Naive thymus-derived CD8-positive, alpha-beta T cell (primary cell): Measurements from ENCODE around the gene DNAJC8. TPM values are rescaled to one million over a fixed set of nuclear protein-coding genes. Genes with fewer than 3 reads are reported as not detected.

Experiments used
- ATAC-seq, 2 donors: fragments of 150-1000 bp; cut with Tn5 transposase in 1 of 2; sonication (Bioruptor Pico), chemical (Tn5 transposase) in 1 of 2; 1 replicate in 1 of 2; 2 replicates in 1 of 2; pipeline ENCODE4 v1.10.0; 2021; ENCODE audit warnings: mild to moderate bottlenecking in 2 of 2, moderate library complexity in 2 of 2
- POLR2A ChIA-PET: fragments of 350-600 bp; sonication (Branson Sonifier 250); formaldehyde crosslinking; loops from one replicate; lab custom pipeline; 2021; ENCODE audit warnings: antibody characterized with exemption; lab: Charles Lee
- DNase-seq, 10 donors: peaks; one replicate each; pipeline versions ENCODE4 v3.0.0 to v3.0.0-alpha.2; 2020 to 2022
- H3K27ac Mint-ChIP-seq, 10 donors: one replicate each; pipeline ENCODE4 v1.8.0; 2020 to 2022; ENCODE audit warnings: mild to moderate bottlenecking in 10 of 10, mixed read lengths in 10 of 10, moderate library complexity in 4 of 10, inconsistent platforms in 1 of 10
- H3K27me3 Mint-ChIP-seq, 5 donors: one replicate each; pipeline ENCODE4 v1.8.0; 2021 to 2022; ENCODE audit warnings: mixed read lengths in 5 of 5
- H3K36me3 Mint-ChIP-seq, 3 donors: one replicate each; pipeline ENCODE4 v1.8.0; 2020 to 2022; ENCODE audit warnings: mixed read lengths in 3 of 3, mild to moderate bottlenecking in 2 of 3, inconsistent platforms in 1 of 3
- H3K4me1 Mint-ChIP-seq, 4 donors: one replicate each; pipeline ENCODE4 v1.8.0; 2021 to 2022; ENCODE audit warnings: mixed read lengths in 4 of 4
- H3K4me3 Mint-ChIP-seq, 10 donors: one replicate each; pipeline ENCODE4 v1.8.0; 2020 to 2022; ENCODE audit warnings: mild to moderate bottlenecking in 10 of 10, mixed read lengths in 10 of 10, moderate library complexity in 6 of 10, inconsistent platforms in 1 of 10
- H3K9me3 Mint-ChIP-seq, 9 donors: one replicate each; pipeline ENCODE4 v1.8.0; 2020 to 2022; ENCODE audit warnings: mixed read lengths in 9 of 9, mild to moderate bottlenecking in 3 of 9, inconsistent platforms in 1 of 9, moderate library complexity in 1 of 9
- polyA plus RNA-seq, 3 donors: library from polyadenylated mRNA; unstranded; fragments of 300-500 nt; fragmentation: Illumina TruSeq; gene quantifications; one replicate each; pipeline ENCODE4 v1.2.3, GENCODE V29; 2021
- total RNA-seq, 8 experiments: library from RNA in 2 of 8; stranded (reverse) in 2 of 8; gene quantifications; one replicate each; pipeline ENCODE4 v1.2.3 and lab custom pipeline; 2021 to 2026

DNAJC8 gene
- total and polyA plus RNA-seq, 5 experiments from 2014 or later = 68.1 to 156 (median 145) TPM

DNA sequence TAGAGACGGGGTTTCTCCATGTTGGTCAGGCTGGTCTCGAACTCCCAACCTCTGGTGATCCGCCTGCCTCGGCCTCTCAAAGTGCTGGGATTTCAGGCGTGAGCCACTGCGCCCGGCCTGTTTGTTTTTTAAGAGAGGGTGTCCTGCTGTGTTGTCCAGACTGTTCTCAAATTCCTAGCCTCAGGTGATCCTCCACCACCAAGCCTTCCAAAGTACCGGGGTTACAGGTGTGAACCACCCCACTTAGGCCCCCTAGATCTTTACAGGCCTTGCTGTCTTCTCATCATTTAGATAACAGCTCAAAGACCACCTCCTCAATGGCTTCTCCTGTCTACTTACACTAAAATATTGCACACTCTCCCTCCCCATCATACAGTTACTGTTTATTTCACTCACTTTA is 32.7 kb upstream of the DNAJC8 start:
- H3K27ac Mint-ChIP-seq = peak overlapping the region in 1 of 10 donors; percentile 37
- H3K4me1 Mint-ChIP-seq = peaks cover 8 to 17% (median 14%) of the 10 kb centered on the region in 4 donors
- no peak for DNase-seq
- peaks cover 0 to 6% (median 0%) of the 10 kb centered on the region in 3 donors for H3K36me3 Mint-ChIP-seq
- ATAC-seq = no peak
- no peak overlapping the region for H3K4me3 Mint-ChIP-seq
- H3K9me3 Mint-ChIP-seq = no peaks in the 10 kb centered on the region
- POLR2A ChIA-PET = no interaction called here
- H3K27me3 Mint-ChIP-seq = peaks cover 0 to 4% (median 0%) of the 10 kb centered on the region in 5 donors

DNA sequence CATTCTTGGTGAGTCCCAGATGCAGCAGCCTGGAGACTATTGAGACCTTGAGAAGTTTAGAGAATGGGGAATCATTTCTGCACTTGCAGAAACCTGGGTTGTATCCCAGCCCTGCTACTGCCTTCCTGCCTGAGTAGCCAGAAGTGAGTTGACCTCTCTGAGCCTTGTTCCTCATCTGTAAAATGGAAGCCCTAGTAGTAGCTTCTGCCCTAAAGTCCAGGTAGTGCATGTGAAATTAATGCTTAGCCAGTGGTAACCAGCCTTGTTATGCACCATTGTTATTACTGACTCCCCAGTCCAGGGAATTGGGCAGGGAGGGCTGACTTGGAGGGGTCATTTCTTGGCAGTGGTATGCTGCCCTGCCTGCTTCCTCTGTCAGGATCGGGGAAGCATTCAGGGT is 32.1 kb upstream of the DNAJC8 start:
- DNase-seq (no peak), ATAC-seq (no peak)
- H3K36me3 Mint-ChIP-seq = peaks cover 0 to 2% (median 0%) of the 10 kb centered on the region in 3 donors
- H3K4me1 Mint-ChIP-seq = peaks cover 8 to 17% (median 15%) of the 10 kb centered on the region in 4 donors
- peaks cover 0 to 4% (median 0%) of the 10 kb centered on the region in 5 donors for H3K27me3 Mint-ChIP-seq
- H3K9me3 Mint-ChIP-seq = no peaks in the 10 kb centered on the region
- peak overlapping the region in 1 of 10 donors; percentile 6 for H3K27ac Mint-ChIP-seq
- H3K4me3 Mint-ChIP-seq = no peak overlapping the region
- POLR2A ChIA-PET = no interaction called here

DNA sequence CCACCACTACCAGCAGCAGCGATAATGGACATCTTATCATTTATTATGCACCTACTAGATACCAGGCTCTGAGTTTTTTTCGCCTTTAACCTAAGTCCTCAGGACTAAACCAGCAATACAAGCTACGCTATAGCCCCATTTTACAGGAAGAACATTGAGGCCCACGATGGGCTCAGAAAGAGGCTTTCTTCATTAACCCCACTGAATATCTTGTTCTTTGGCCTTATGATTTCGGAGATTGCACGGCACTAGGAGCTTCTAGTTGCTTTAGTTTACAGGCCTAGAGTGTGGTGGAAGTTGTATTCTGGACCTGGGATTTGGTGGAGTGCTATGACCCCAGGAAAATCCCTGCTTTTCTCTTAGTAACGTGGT is 28.0 kb upstream of the DNAJC8 start:
- Mint-ChIP-seq H3K36me3 (no peaks in the 10 kb centered on the region), H3K27me3 (peaks cover 0 to 4% (median 0%) of the 10 kb centered on the region in 5 donors), H3K9me3 (no peaks in the 10 kb centered on the region), H3K4me1 (peaks cover 19 to 47% (median 36%) of the 10 kb centered on the region in 4 donors), H3K4me3 (peak overlapping the region; percentile 69 to 90 (median 78)), H3K27ac (peak overlapping the region in 6 of 10 donors; percentile 25 to 84 (median 74))
- ATAC-seq (no peak), DNase-seq (no peak)
- POLR2A ChIA-PET = interaction anchor here (0.6 to 8.2 kb wide), 9 partner anchors 12 to 290 kb away, joined by 3 to 95 read pairs (median 5); partner anchors contain the start of genes MED18 and RCC1

DNA sequence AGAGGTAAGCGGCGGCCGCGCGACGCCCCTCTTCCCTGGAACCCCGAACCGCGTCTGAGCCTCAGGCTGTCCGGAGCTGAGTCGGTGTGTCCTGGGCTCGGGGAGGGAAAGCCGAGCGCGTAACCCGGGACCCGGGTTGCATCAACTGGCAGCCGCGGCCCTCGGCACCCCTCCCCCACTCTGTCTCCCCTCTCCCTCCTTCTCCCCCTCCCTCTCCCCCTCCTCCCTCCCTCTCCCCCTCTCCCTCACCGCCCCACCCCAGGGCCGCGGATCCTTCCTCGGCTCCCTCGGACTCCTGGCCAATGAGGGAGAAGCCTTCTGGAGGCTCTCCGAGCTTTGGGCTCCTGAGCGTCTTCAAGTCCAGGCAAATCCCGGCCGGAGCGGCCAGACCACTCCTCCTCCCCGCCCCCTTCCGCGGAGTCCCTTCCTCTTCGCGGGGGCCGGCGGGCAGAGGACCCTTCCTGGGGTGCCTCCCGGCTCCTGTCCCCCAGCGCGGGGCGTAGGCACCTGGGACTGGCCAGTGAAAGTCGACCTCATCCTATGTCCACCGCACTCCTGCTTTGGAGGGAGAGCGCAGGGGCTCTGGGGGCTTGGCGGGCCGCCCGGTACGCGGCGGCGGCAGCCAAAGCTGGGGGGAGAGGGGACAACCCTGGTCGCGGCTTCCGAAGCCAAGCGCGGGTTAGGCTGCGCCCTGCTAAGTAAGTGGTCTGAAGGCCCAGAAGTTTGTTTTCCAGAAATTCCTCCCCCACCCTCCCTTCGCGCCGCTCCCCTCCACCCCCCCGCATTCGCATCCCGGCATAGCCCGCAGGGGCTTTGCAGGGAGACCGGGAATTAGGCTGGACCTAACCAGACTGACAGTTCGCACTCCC is 27.3 kb upstream of the DNAJC8 start:
- H3K9me3 Mint-ChIP-seq = no peaks in the 10 kb centered on the region
- peak overlapping the region in 7 of 10 donors; percentile 25 to 86 (median 70) for H3K27ac Mint-ChIP-seq
- H3K4me3 Mint-ChIP-seq = peak overlapping the region; percentile 74 to 90 (median 80)
- POLR2A ChIA-PET = interaction anchor here (0.6 to 8.2 kb wide), 17 partner anchors 8 to 1011 kb away, joined by 3 to 95 read pairs (median 3); partner anchors contain the start of genes ATP5IF1, MED18, RCC1 and YTHDF2
- H3K27me3 Mint-ChIP-seq = peaks cover 0 to 4% (median 0%) of the 10 kb centered on the region in 5 donors
- DNase-seq (peak in 3 of 10 donors; percentile 15 to 26 (median 20)), ATAC-seq (no peak)
- peaks cover 19 to 52% (median 38%) of the 10 kb centered on the region in 4 donors for H3K4me1 Mint-ChIP-seq
- H3K36me3 Mint-ChIP-seq = no peaks in the 10 kb centered on the region

DNA sequence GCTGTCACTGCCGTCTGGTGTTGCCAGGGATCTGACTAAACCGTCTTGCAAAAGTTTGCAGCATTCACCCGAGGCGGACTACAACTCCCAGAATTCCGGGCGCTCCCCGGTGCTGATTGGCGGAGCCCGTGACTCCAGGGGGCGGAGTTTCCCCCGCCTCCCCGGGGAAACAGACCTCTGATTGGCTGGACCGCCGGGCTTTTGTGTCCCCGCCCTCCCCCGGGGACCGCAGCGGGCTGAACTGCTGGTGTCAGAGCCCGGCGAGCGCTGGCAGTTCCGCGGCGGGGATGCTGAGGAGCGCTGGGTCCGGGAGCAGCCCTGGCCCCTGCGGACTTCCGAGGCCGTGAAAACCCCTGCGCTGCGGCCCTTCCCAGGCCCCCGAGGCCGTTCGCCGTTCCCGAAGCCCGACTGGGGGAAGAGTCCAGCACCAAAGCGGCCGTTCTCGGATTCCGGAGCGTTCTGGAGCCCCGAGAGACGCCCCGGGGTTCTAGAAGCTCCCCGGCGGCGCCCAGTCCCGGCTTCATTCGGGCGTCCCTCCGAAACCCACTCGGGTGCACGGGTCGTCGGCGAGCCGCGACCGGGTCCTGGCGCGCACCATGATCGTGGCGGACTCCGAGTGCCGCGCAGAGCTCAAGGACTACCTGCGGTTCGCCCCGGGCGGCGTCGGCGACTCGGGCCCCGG is 26.6 kb upstream of the DNAJC8 start, which contains the start of gene SESN2:
TSS of gene SESN2 (plus strand) at position 267 of the 682 bp plus-strand sequence. CDS start at position 597, 330 bp downstream.
- Mint-ChIP-seq H3K4me1 (peaks cover 19 to 54% (median 39%) of the 10 kb centered on the region in 4 donors), H3K27ac (peak within 1 kb of the TSS; percentile 57 to 89 (median 82)), H3K36me3 (no peaks in the 10 kb centered on the region), H3K9me3 (no peaks in the 10 kb centered on the region), H3K27me3 (peaks cover 0 to 4% (median 0%) of the 10 kb centered on the region in 5 donors), H3K4me3 (peak within 1 kb of the TSS; percentile 75 to 90 (median 80))
- peak; percentile 95 to 97 for ATAC-seq
- POLR2A ChIA-PET = interaction anchor here (0.6 to 8.2 kb wide), 15 partner anchors 9 to 1010 kb away, joined by 3 to 95 read pairs (median 3); partner anchors contain the start of genes ATP5IF1, MED18, RCC1 and YTHDF2
- DNase-seq = peak; percentile 97 to 99 (median 99)

DNA sequence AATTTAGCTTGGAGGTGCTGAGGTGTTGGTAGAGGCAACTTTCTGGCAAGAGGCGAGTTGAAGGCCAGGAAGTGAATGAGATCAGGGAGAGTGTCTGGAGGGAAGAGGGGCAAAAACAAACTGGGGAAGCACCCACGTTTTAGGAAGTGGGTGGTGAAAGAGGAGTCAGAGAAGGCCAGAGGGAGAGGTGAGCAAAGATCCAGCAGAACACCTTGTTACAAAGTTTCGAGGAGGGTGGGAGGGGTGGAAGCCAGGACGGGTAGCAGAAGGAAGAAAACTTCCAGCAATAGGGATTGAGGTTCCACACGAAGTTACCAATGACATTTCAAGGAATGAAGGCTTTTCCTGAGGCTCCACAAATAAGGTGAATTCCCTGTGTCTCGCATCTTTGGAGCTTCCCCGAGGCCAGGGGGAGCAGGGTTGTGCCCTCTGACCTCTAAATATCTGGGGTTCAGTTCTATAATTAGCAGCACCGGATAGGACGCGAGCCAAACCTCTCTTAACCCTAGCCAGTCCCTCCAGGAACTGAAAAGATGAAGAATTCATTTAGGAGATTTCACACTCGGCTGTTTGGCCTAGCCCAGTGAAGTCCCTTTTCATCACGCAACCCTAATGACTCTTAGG is 25.9 kb upstream of the DNAJC8 start:
- H3K4me3 Mint-ChIP-seq = peak overlapping the region; percentile 75 to 90 (median 80)
- H3K9me3 Mint-ChIP-seq = no peaks in the 10 kb centered on the region
- no peak for ATAC-seq
- peaks cover 19 to 54% (median 39%) of the 10 kb centered on the region in 4 donors for H3K4me1 Mint-ChIP-seq
- no peaks in the 10 kb centered on the region for H3K36me3 Mint-ChIP-seq
- peaks cover 0 to 4% (median 0%) of the 10 kb centered on the region in 5 donors for H3K27me3 Mint-ChIP-seq
- POLR2A ChIA-PET = interaction anchor here (0.7 to 8.2 kb wide), 11 partner anchors 10 to 478 kb away, joined by 3 to 95 read pairs (median 4); partner anchors contain the start of genes ATP5IF1, MED18 and YTHDF2
- peak overlapping the region; percentile 57 to 89 (median 82) for H3K27ac Mint-ChIP-seq
- no peak for DNase-seq

DNA sequence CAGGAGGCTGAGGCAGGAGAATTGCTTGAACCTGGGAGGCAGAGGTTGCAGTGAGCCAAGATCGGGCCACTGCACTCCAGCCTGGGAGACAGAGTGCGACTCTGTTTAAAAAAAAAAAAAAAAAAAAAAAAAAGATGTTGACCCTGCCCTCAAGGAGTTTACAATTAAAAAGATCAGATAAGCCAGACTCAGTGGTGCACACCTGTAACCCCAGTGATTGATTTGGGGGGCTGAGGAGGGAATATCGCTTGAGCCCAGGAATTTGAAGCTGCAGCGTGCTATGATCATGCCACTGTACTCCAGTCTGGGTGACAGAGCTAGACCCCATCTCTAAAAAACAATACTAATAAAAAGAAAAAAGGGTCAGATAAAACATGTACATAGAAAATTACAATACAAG is 24.9 kb upstream of the DNAJC8 start:
- H3K27me3 Mint-ChIP-seq = peaks cover 0 to 4% (median 0%) of the 10 kb centered on the region in 5 donors
- peak overlapping the region in 9 of 10 donors; percentile 18 to 90 (median 57) for H3K4me3 Mint-ChIP-seq
- DNase-seq (no peak), ATAC-seq (no peak)
- no peaks in the 10 kb centered on the region for H3K36me3 Mint-ChIP-seq
- POLR2A ChIA-PET = interaction anchor here (0.5 to 8.2 kb wide), 6 partner anchors 11 to 324 kb away, joined by 3 to 95 read pairs (median 8); partner anchors contain the start of genes ATP5IF1 and MED18
- peaks cover 19 to 50% (median 37%) of the 10 kb centered on the region in 4 donors for H3K4me1 Mint-ChIP-seq
- H3K27ac Mint-ChIP-seq = peak overlapping the region in 5 of 10 donors; percentile 19 to 80 (median 70)
- H3K9me3 Mint-ChIP-seq = no peaks in the 10 kb centered on the region

DNA sequence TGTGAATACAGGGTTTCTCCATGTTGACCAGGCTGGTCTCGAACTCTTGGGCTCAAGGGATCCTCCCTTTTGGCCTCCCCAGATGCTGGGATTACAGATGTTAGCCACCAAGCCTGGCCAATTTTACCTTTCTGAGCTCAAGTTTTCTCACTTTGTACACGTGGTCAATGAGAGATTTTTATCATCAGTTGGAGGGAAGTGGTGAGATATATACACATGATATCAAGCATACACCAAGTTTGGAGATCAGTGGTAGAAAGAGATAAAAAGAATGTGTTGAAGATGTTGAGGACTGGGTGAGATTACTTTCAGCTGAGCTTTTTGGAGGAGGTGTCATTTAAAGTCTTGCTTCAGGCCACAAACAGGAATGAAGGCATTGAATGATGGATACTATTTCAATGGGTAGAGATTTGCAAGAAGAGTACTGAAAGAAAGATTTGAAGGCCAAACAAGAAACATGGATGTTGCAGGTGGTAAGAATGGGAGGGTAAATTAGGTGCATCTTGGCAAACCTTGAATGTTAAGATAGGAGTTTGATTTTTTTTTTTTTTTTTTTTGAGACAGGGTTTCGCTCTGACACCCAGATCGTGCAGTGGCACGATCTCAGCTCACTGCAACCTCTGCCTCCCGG is 23.5 kb upstream of the DNAJC8 start:
- H3K4me1 Mint-ChIP-seq = peaks cover 17 to 44% (median 35%) of the 10 kb centered on the region in 4 donors
- H3K36me3 Mint-ChIP-seq = no peaks in the 10 kb centered on the region
- H3K27ac Mint-ChIP-seq = peak overlapping the region; percentile 42 to 90 (median 82)
- peak overlapping the region in 9 of 10 donors; percentile 20 to 82 (median 69) for H3K4me3 Mint-ChIP-seq
- H3K9me3 Mint-ChIP-seq = no peaks in the 10 kb centered on the region
- DNase-seq (peak in 3 of 10 donors; percentile 49 to 58 (median 53)), ATAC-seq (peak in 1 of 2 donors; percentile 49)
- POLR2A ChIA-PET = interaction anchor here (0.5 to 8.2 kb wide), 12 partner anchors 10 to 1391 kb away, joined by 3 to 95 read pairs (median 4); partner anchors contain the start of genes ATP5IF1, MED18 and RNU11
- H3K27me3 Mint-ChIP-seq = peaks cover 0 to 4% (median 0%) of the 10 kb centered on the region in 5 donors

DNA sequence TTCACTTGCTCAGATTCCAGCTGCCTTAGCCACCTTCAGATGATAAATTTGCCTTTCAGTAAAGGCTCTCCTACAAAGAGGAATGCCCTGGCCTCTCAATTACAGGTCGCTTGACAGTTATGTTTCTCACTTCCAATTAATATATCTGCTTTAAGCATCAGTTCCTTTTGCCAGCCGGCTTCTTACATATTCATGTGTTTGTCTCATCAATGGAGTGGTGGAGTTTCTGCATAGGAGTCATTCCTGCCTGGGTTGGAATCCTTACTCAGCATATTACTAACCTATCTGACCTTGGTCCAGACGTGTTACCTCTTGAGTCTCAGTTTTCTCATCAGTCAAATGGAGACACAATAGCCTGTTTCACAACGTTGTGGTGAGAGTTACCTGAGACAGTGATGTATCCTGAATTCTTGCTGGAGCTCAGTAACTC is 17.1 kb upstream of the DNAJC8 start:
- Mint-ChIP-seq H3K27me3 (no peaks in the 10 kb centered on the region), H3K9me3 (no peaks in the 10 kb centered on the region), H3K27ac (peak overlapping the region in 1 of 10 donors; percentile 78), H3K36me3 (no peaks in the 10 kb centered on the region), H3K4me1 (peaks cover 17 to 44% (median 33%) of the 10 kb centered on the region in 4 donors), H3K4me3 (no peak overlapping the region)
- POLR2A ChIA-PET = interaction anchor here (0.8 to 8.2 kb wide), 5 partner anchors 9 to 331 kb away, joined by 3 to 183 read pairs (median 10); partner anchors contain the start of genes ATP5IF1, DNAJC8, MED18 and SESN2
- DNase-seq (no peak), ATAC-seq (no peak)

DNA sequence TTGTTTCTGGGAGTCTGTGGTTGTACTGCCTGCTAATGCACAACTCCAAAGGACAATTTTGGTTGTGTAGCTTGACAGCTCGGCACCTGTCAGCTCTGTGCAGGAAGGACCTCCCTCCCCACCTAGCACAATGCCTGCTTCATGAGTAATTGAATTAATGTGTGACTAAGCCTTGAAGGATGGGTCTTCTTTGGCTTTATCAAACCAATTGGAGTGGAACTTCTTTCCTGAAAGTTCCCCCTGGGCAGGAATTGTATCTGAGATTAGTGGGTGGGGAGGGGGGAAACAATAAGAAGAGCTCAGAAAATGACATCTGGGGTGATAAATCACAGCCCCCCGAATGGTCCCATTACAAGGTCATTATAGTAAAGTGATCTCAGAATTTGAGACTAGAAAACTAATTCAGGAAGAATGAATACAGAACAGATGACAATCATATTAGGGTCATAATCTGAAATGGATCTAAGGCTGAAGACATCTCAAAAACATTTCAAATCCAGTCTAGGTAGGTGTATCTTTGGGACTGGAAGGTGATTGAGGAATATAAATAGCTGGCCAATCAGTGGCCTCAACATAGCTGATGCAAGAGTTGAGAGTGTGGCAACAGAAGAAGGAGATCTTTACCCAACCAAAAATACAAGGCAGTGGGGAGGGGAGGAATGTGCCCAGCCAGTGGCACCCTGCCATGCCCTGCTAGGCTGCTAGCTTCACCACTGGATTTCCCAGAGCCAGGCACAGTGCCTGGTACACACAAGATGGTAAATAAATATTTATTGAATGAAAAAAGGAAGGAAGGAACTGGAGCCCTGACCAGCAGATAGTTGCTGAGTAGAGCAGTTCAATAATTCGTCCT is 16.4 kb upstream of the DNAJC8 start:
- no peaks in the 10 kb centered on the region for H3K36me3 Mint-ChIP-seq
- ATAC-seq = no peak
- H3K27me3 Mint-ChIP-seq = no peaks in the 10 kb centered on the region
- POLR2A ChIA-PET = interaction anchor here (0.8 to 8.2 kb wide), 12 partner anchors 10 to 332 kb away, joined by 3 to 183 read pairs (median 5); partner anchors contain the start of genes ATP5IF1, DNAJC8, MED18 and RCC1
- H3K27ac Mint-ChIP-seq = peak overlapping the region in 9 of 10 donors; percentile 92 to 98 (median 94)
- peaks cover 18 to 51% (median 39%) of the 10 kb centered on the region in 4 donors for H3K4me1 Mint-ChIP-seq
- no peak for DNase-seq
- H3K4me3 Mint-ChIP-seq = peak overlapping the region; percentile 68 to 98 (median 84)
- no peaks in the 10 kb centered on the region for H3K9me3 Mint-ChIP-seq
